ENCODE results near the gene RAP1GAP2.
A peak's percentile ranks its signal among the peaks of the same experiment; 100 is the strongest.
"Not testable (repeated sequence)": the region's sequence is repeated elsewhere in the genome, so short reads cannot be mapped to it uniquely, and the experiment has no call there.

Gene RAP1GAP2

DNA sequence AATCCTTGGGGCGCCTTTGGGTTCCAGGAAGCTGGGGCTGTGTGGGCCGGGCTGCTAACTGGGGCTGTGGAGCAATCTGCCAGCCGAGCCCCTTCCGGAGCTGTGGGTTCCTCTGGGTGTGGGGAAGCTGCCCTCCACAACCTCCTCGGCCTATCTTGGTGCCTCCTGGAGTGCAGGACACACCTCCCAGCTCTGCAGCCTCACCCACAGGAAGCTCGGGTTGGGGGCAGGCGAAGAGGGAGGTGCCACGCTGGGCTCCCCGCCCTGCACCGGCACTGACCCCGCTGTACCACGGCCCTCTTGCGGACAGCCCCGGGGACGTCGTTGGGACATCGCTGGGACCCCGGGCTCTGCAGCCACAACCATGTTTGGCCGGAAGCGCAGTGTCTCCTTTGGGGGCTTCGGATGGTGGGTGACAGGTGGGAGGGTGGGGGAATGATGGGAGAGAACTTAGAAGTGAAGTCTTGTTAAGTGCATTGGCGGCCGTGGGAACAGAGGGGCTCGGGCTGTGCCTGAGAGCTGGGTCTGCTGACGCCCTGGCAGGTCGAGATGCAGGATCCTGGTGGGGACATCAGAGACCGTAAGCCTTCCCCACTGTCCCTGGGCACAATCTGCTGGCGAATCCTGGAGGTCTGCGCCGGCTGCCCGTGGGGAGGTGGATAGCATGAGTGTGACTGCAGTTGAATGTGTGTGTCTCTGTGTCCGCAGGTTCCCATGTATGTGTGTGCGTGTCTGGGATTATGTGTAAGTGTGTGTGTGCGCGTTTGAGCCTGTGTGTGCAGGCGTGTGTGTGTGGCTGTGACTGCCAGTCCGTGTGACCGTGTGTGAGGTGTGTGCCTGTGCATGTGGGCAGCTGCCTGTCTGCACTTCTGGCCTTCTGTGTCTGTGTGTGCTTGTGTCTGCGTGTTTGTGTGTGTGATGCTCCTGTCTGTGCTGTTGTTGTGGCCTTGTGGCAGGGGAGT lies at the start of gene RAP1GAP2:
Gene RAP1GAP2 (plus strand): TSS at position 275 of the 962 bp plus-strand sequence. CDS start 90 bp downstream, at position 365.
- DNase-seq (ENCODE audit: low spot score), result no peak

DNA sequence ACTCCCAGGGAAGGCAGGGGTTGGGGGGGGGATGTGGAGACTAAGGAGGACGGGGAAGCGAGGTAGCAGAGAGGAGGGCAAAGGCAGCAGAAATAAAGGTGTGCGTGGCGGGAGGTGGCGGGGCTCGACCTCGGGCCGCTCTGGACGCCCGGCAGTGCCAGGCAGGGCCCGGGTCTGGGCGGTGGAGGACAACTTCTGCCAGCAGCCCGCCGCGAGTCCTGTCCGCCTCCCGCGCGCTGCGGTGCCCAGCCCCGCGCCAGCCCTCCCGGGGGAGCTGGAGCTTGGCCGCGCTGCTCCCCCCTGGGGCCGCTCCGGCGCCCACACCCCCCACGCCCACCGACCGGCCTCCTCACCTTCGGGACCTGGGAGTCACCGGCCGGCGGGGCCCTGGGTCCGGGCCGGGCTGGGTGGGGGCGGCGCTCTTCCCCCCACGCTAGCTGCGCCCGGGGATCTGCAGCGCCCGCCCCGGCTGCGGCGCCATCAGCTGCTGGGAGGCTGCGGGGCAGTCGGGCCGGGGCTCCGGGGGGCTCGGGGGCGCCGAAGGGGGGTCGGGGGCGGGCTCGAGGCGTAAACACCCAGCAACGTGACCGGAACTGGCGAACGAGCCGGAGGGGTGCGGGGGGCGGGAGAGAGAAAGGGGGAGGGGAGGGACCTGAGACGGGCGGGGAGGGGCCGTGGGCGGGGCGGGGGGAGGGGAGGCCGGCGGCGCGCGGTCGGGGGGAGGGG lies 47.0 kb upstream of the RAP1GAP2 start, which contains the start of gene CCDC92B:
Gene CCDC92B (minus strand): TSS at position 595 of the 726 bp plus-strand sequence. CDS start 14,507 bp downstream, outside the sequence.
- DNase-seq (ENCODE audit: low spot score), result no peak

DNA sequence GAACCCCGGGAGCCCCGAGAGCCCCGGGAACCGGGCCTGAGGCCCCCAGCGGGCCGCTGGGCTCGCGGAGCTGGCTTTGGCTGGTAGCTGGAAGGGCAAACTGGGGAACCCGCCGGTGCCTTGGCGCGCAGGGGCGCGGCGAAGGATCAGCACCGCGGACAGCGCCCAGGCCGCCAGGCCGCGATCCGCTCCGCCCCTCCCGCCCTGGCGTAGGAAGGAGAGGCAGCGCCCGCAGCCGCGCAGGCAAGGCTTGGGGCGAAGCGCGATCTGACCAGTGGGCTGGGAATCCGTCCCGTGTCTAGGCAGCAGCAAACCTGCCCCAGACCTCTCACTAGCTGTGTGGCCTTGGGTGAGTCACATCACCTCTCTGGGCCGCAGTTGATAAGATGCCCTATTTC lies 46.5 kb upstream of the RAP1GAP2 start:
- peak; percentile 80 for DNase-seq (ENCODE audit: low spot score)

DNA sequence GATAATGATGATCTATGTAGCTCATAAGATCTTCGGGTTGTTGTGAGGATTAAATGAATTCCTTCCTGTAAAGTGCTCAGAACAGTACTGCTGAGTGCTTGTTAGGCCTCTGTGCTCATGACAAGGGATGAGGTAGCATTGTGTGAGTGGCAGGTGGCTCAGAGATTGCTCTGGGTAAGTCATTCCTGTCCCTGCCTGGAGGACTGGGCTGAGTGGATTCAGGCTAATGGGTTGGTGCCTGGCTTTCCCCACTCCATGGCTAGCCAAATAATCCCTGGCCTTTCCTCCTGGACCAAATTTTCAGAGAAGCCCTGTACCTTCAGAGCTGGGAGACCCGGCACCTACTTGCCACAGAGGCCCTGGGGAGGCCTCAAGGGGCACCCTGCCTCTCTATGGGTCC lies 45.5 kb upstream of the RAP1GAP2 start:
- no peak for DNase-seq (ENCODE audit: low spot score)

DNA sequence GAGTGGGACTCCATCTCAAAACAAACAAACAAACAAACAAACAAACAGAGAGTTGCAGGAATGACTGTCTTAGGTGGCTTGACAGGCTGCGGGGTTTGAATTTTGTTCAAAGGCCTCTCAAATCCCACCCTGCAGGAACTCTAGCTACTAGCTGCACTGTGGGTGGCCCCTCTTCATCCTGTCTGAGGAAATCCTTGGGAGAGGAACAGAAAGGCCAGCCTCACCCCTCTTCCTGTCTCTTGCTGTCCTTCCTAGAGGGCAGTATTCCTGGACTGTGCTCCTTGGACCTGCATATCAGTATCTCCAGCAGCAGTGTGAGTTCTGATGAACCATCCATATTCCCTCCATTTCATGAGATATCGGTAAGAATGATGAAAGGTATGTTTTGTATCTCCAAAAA lies 44.7 kb upstream of the RAP1GAP2 start:
- no peak for DNase-seq (ENCODE audit: low spot score)

DNA sequence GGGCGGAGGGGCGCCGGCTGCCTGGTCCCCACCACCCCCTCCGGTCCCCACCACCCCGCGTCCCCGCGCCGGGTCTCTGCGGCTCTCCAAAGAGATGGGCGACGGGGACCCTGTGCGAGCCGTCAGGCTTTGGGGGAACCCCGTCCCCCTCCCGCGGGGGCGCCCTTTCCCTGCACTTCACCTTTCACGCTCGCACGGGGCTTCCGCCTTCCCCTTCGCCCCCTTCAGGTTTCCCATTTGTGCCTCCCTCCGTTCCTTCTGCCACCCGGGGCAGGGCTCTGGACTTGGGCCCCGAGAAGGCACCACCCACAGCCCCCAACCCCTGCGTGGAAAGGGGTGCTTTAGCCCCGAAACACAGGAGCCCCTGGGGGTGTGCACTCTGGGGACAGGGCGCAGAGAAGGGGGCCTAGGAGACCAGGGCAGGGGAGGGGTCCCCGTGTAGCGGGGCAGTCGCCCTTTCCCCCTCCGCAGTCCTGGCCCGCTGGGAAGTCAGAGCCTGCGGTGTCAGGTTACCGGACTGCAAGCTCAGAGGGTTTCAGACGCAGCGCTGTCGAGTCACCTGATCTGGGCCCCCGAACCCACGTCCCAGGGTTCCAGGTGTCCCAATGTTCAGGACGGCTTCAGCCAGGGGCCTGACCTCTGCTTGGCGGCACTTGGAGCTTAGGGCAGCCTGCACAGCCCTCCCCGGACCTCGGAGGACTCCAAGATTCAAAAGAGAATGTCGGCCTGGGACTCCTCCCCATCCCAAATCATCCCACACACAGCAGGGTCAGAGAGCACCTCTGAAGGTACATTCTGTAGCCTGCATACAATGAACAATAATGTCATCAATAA lies 40.1 kb upstream of the RAP1GAP2 start:
- no peak for DNase-seq (ENCODE audit: low spot score)

DNA sequence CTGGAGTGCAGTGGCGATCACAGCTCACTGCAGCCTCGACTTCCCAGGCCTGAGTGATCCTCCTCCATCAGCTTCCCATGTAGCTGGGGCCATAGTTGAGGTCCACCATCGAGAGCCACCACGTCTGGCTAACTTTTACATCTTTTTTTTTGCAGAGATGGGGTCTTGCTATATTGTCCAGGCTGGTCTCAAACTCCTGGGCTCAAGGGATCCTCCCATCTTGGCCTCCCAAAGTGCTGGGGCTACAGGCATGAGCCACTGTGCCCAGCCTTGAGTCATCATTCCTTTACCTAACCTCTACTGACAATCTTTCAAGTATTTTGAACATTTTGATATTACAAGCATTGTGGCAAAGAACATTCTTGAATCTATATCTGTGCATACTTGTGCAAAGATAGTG lies 37.4 kb upstream of the RAP1GAP2 start:
- no peak for DNase-seq (ENCODE audit: low spot score)

DNA sequence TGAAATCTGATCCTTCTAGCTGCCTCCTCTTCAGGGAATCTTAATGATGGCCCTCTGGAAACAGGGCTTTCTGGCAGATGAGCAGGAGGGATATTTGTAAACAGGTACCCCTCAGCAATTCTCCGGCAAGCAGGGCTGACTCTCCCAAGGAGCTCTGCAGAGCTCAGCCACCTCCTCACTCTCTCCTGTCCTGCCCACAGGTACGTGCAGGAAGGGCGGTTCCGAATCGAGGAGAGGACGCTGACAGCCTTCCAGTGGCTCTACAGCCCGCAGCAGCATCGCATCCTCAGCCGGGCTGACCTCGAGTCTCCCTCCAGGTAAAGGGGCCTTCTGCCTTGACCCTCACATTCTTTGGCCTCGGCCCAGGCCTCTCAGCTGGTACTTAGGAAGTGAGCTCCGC lies 26.1 kb upstream of the RAP1GAP2 start:
- no peak for DNase-seq (ENCODE audit: low spot score)

DNA sequence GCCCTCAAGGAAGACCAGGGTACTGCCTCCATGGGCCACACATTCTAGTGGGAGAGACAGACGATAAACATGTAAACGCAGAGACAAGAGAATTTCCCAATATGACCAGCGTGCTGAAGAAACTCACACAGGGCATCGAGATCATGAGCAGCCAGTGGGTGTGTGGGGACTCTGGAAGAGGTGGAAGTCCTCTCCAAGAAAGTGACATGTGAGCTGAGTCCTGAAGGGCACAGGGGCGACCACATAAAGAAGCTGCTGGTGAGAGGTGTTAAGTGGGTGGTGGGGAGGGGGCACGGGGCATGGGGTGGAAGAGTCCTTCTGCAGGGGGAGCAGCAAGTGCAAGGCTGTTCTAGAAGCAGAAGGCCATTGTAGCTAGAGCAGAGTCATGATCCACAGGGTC lies 21.0 kb upstream of the RAP1GAP2 start:
- DNase-seq (ENCODE audit: low spot score), result no peak

DNA sequence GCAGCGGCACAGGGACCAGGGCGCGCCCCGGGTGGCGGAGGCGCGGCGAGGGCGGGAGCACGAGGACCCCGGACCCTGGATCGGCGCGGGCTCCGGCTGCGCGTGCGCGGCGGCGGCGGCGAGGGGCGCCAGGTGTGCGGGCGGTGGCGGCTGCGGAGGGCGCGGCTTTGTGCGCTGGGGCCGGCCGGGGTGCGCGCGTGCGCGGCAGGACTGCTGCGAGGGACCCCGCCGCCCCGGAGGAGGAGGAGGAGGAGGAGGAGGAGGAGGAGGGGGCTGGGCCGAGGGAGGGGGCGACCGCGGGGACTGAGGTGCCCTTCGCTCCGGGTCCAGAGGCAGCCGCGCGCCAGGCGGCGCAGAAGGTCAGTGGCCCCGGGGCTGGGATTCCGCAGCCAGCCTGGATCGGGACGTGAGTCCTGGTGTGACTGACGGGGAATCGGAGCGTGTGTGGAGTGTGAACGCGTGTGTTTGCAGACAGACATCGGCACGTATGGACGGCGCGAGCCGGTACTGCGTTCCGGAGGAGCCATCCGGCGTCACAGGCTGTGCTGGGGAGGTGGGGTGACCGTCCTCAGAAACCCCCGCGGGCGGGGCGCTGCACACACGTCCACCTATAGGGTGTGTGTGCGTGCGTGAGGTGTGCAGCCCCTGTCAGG lies 19.5 kb upstream of the RAP1GAP2 start:
- no peak for DNase-seq (ENCODE audit: low spot score)

DNA sequence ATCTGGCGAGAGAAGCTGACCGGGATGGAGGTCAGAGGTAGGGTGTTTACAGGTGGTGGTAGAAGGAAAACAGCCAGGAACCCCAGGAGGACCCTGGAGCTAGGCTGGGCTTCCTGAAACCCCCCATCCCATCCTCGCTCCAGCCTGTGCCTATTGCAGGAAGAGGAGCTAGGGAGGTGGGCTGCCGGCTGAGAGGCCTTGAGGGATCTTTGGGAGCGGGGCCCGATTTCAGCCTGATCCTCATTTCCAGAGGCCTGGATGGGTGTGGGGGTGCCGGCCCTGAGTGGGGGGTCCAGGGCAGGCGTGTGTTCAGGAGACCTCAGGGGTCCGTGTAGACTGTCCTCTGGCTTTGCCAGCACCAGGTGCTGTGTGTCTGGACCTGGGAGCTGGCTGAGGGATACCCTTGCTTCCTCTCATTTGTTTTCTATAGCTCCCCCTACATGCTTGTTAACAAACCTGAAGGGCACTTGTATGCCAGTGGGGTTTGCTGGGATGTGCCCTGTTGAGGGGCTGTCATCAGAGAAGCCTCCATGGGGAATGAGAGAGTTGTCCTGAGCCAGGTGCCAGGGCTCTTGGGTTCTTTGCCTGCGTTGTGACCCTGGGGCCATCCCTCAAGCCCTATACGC lies 18.9 kb upstream of the RAP1GAP2 start:
- no peak for DNase-seq (ENCODE audit: low spot score)

DNA sequence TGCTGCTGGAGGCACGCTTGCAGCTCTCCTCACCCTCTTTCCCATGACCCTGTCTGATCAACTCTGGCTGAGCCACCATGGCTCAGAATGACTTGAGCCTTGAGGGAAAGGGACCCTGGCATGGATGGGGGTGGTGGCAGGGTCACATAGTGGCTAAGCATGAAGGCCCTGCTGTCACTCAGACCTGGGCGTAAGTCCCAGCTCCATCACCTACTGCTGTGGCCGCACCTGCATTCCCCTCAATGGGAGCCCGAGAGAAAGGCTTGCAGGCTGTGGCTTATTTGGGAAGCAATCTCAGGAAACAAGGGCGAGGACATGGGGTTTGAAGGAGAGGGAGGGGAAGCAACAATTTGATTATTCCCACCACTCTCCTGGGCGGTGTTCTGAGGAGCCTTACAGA lies 17.7 kb upstream of the RAP1GAP2 start:
- DNase-seq (ENCODE audit: low spot score), result no peak

DNA sequence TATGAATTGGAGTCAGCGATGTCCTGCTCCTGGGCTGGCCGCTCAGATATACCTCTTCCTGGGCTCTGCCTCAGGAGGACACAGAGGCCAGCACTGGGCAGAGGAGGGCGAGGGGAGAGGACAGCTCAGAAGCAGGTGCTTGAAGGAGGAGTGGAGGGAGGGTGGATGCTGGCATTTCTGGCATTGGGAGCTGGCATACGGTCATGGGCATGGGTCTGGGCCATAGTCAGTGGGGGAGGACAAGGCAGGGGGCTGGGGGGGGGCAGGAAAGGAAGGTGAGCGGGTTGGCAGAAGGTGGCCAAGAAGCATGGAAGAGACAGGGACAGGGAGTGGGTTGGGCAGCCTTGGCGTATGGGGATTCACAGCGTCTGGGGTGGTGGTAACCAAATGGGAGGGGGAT lies 16.7 kb upstream of the RAP1GAP2 start:
- DNase-seq (ENCODE audit: low spot score), result no peak

DNA sequence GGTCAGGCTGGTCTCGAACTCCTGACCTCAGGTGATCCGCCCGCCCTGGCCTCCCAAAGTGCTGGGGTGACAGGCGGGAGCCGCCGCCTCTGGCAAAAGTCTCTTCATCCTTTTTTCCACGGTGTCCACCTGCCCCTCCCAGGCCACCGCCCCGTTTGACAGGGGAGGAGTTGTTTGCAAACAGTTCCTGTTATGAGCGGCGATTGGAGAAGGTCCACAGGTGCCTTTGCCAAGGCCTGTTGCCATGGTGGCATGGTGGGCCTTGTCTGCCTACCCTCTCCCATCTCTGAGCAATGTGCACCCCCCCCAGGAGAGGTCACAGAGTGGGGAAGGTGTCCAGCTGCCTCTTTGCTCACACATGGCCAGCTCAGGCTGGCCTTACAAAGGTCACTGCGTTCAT lies 16.0 kb upstream of the RAP1GAP2 start:
- no peak for DNase-seq (ENCODE audit: low spot score)

DNA sequence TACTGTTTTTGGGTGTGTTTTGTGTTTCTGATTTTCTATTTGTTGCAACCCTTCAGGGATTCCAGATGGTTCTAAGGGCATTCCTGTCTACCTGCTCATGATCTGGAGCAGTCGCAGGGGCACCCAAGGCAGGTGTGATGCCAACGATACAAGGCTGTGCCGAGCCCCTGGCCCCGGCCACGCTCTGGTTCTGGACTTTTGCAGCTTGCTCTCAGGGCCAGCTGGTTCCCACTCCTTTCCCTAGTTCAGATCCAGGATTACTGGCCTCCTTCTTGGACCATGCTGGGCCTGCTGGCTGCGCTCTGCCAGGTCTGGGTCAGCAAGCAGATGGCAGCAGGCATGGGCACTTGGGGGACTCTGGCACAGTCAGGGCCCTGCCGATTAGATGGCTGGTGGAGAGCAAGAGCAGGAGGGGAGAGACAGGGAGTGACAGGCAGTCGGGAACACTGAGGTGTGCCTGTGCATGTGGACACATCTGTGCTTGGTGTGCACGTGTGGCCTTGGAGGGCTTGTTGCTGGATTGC lies 15.2 kb upstream of the RAP1GAP2 start:
- no peak for DNase-seq (ENCODE audit: low spot score)

DNA sequence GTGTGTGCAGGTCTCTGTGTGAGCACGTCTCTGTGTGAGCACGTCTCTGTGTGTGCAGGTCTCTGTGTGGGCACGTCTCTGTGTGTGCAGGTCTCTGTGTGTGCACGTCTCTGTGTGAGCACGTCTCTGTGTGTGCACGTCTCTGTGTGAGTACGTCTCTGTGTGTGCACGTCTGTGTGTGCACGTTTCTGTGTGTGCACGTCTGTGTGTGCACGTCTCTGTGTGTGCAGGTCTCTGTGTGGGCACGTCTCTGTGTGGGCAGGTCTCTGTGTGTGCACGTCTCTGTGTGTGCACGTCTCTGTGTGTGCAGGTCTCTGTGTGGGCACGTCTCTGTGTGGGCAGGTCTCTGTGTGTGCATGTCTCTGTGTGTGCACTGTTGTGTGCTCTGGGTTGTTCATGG lies 14.6 kb upstream of the RAP1GAP2 start:
- DNase-seq (ENCODE audit: low spot score), result not testable (repeated sequence)

DNA sequence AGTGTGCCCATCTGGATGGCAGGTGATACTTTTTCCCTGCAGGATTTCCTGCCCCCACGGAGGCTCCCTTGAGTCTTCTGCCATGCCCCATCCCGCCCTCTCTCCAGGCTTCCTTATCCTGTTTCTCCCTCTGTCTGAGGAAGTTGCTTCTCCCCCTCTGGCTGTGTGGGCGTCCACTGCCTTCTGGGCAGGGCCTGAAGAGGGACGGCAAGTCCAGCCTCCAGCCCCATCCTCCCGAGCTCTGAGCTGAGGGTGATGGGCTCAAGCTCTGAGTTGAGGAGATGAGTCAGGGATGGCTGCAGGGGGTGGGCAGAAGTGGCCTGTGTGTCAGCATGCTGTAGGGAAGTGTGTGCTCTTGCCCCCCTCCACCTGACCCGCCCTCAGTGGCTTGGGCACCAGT lies 14.2 kb upstream of the RAP1GAP2 start:
- DNase-seq (ENCODE audit: low spot score), result no peak

DNA sequence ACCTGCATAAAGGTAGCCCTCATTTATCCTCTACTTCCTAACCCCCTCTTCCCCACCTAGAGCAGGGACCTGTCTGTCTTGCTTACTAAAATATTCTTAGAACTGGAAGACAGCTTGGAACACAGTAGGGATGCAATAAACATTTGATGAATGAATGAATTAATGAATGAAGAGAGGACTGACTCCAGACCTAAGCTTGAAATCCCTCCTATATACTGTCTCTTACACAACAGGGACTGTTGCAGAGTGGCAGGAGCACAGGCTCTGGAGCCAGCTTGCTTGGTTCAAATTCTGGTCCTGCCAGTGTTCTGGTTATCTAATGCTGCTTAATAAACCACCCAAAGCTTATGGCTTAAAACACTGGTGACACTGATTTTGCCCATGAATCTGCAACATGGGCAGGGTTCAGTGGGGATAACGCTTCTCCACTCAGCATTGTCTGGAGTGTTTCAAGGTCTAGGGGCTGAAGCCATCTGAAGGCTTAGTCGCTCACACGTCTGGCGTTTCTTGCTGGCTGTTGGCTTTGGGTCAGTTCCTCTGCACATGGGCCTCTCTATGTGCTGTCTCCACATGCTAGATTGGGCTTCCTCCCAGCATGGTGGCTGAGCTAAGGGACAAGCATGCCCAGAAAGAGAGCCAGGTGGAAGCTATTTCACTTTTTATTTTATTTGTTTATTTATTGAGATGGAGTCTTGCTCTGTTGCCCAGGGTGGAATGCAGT lies 12.8 kb upstream of the RAP1GAP2 start:
- no peak for DNase-seq (ENCODE audit: low spot score)

DNA sequence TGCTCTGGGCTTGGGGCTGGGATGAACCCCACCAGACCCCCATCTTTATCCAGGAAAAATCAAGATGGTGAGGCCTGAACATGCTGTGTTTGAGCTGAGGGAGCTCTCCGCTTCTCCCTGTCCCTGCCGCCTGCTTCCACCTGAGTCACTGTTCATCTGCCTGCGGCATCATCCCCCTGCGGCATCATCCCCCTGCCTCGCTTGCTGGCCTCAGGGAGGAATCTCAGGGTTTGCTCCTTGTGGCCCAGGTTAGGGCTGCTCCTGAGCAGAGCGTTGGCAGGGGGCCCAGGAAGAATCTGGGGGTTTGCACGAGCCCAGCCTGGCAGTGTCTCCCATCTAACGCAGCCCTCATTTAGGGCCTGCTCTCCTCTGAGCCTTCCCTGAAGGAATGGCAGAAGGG lies 11.4 kb upstream of the RAP1GAP2 start:
- DNase-seq (ENCODE audit: low spot score), result no peak

DNA sequence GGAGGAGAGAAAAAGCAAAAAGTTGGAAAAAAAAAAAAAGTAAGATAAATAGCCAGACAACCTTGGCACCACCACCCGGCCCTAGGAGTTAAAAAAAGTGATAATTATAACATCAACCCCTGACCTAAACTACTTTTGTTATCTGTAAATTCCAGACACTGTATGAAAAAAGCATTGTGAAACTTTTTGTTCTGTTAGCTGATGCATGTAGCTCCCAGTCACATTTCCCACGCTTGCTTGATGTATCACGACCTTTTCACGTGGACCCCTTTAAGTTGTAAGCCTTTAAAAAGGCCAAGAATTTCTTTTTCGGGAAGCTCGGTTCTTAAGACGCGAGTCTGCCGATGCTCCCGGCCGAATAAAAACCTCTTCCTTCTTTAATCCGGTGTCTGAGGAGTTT lies 10.9 kb upstream of the RAP1GAP2 start:
- not testable (repeated sequence) for DNase-seq (ENCODE audit: low spot score)

Data from LoVo (cell line).